DMS114 treated with DMSO at 0.1 percent for 48 hours (cell line): ENCODE results near the gene PRODH2.

ENCODE experiments used
- DNase-seq: peaks from one replicate; lab custom pipeline; 2025; ENCODE audit not compliant: unreplicated experiment; lab: John Stamatoyannopoulos, UW

Gene PRODH2, protein sequence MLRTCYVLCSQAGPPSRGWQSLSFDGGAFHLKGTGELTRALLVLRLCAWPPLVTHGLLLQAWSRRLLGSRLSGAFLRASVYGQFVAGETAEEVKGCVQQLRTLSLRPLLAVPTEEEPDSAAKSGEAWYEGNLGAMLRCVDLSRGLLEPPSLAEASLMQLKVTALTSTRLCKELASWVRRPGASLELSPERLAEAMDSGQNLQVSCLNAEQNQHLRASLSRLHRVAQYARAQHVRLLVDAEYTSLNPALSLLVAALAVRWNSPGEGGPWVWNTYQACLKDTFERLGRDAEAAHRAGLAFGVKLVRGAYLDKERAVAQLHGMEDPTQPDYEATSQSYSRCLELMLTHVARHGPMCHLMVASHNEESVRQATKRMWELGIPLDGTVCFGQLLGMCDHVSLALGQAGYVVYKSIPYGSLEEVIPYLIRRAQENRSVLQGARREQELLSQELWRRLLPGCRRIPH

DNA sequence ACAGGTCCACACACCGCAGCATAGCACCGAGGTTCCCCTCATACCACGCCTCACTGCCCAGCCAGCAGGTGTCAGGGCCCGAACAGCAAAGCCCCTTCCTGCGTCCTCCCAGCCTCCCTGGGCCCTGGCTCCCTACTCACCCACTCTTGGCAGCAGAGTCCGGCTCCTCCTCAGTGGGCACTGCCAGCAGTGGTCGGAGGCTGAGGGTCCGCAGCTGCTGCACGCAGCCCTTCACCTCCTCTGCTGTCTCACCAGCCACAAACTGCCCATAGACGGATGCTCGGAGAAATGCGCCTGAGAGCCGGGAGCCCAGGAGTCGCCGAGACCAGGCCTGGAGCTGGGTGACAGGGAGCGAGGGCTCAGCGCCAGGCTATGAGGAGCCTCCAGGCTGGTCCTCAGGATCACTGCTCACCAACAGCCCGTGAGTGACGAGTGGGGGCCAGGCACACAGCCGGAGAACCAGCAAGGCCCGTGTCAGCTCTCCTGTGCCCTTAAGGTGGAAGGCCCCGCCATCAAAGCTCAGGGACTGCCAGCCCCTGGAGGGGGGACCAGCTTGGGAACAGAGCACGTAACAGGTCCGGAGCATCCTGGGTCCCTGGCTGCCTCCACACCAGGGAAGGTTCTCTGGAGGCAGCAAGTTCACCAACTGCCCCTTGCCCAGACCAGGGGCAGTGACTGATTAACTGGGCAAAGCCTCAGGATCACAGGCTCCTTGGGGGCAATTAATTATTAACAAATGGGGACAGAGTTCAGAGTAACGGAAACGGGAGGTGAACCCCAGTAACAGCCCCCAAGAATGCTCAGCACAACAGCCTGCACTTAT is at the start of gene PRODH2:
Gene PRODH2, minus strand, starts transcription at position 626 of the 823 bp plus-strand sequence. Its CDS starts 40 bp downstream, at position 586.
- no peak for DNase-seq

DNA sequence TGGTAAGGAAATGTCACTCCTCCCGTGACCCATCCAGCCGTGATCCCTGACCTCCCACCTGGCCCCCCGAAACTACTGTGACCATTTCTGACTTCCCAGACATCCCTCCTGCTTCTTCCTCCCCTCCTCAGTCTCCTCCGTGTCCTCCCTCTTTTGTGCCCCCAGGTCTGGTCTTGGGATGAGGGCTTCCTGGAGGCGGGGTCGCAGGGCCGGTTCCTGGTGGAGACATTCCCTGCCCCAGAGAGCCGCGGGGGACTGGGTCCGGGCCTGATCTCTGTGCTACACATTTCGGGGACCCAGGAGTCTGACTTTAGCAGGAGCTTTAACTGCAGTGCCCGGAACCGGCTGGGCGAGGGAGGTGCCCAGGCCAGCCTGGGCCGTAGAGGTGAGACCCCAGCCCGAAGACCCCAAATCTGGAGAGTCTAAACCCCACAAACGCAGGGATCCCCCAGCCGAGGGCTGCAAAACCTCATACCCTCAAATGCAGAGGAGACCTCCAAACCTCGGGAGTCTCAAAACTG is 49.1 kb upstream of the PRODH2 start:
- DNase-seq = no peak

DNA sequence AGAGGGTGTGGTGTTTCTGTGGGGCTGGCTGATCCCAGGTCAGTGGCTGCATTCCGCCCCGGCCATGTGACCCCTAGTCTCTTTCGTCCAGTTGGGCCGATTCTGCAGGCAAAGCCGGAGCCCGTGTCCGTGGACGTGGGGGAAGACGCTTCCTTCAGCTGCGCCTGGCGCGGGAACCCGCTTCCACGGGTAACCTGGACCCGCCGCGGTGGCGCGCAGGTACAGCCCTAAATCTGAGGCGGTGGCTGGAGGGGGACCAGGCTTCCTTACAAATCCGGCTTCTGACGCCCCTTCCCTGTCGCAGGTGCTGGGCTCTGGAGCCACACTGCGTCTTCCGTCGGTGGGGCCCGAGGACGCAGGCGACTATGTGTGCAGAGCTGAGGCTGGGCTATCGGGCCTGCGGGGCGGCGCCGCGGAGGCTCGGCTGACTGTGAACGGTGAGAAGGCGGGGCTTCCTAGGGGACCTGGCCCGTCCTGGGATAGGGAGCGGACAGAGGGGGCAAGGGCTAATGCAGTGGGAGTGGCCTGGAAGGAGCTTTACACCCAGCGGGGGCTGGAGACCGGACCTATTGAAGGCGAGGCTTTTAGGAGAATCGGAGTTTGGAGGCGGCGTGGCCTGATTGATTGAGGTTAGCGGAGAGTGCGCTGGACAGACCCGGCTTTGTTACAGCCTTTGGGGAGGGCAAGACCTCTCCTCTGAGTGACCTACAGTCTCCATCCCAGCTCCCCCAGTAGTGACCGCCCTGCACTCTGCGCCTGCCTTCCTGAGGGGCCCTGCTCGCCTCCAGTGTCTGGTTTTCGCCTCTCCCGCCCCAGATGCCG is 48.4 kb upstream of the PRODH2 start:
- no peak for DNase-seq

DNA sequence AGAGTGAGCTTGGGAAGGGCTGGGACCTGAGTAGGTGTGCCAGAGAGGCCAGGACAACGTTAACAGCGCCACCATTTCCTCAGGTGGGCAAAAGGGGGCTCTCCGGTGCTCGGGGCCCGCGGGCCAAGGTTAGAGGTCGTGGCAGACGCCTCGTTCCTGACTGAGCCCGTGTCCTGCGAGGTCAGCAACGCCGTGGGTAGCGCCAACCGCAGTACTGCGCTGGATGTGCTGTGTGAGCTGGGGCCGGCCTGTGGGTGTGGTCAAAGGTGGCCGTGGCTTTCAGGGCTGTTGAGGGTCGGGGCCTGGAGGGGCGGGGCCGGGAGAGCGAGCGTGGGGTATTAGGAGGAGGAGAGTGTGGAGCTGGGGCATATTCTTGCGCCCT is 47.8 kb upstream of the PRODH2 start:
- DNase-seq = no peak

DNA sequence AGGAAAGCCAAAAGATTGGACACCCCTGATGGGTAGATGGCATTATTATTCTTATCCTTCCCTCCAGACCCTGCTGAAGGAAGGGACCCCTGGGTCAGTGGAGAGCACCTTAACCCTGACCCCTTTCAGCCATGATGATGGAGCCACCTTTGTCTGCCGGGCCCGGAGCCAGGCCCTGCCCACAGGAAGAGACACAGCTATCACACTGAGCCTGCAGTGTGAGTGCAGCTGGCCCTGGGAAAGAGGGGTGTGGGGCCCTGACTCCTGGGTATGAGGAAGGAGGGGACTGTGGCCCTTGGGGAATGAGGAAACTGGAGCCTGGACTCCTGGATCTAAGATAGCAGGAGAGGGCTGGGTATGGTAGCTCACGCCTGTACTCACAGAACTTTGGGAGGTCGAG is 46.8 kb upstream of the PRODH2 start:
- DNase-seq = no peak

DNA sequence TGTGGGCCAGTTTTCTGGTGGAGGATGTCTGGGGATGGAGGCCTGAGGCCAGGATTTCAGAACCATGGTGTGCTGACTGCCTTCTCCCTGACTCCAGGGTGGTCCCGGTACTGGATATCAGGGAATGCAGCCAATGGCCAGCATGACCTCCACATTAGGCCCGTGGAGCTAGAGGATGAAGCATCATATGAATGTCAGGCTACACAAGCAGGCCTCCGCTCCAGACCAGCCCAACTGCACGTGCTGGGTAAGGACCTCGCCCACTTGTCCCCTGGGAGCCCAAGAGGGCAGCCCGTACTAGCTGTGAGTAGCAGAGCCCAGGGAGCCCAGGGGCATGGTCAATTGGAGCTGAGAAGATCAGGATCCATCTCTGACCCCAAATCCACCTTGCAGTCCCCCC is 45.7 kb upstream of the PRODH2 start:
- DNase-seq = no peak

DNA sequence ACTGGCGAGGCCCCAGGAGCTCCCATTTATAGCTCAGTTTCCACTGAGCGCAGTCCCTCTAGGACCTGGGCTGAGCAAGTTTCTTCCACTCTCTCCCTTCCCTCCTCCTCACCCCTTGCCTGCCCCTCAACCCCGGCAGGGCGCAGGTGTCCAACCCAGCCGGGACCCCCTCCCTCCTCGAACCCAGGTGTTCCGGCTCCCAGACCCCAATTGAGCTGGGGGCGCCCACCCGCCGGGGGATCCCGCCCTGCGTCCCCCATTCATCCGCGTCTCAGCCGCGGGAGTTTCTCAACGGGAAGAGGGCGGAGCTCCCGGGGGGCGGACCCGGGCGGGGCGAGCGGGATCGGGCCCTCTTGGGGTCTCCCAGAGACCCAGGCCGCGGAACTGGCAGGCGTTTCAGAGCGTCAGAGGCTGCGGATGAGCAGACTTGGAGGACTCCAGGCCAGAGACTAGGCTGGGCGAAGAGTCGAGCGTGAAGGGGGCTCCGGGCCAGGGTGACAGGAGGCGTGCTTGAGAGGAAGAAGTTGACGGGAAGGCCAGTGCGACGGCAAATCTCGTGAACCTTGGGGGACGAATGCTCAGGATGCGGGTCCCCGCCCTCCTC is 44.0 kb upstream of the PRODH2 start, which contains the start of gene KIRREL2:
Gene KIRREL2, plus strand, starts transcription at position 366 of the 604 bp plus-strand sequence. Its CDS starts 209 bp downstream, at position 575.
- DNase-seq = peak; percentile 49

DNA sequence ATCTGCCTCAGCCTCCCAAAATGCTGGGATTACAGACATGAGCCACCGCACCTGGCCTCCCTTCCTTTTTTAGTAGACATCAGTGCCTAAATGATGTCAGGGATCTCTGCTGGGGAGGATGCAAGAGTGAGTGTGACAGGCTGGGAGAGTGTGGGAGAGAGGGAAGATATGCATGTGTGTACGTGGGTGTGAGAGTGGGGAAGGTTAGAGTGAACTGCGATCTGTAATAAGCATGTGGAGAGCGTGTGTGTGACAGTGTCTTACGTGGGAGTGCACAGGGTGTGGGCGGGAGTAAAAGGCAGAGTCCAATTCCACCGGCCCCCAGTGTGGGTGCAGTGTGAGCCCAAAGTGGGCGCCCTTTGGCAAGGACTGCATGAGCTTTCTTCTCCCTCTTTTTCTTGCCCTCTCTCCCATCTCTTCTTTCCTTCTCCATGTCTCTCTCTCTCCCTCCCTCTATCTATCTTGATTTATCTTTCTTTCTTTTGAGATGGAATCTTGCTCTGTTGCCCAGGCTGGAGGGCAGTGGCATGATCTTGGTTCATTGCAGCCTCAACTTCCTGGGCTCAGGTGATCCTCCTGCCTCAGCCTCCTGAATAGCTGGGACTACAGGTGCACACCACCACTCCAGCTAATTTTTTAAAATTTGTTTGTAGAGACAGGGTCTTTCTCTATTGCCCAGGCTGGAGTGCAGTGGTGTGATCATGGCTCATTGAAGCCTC is 40.6 kb upstream of the PRODH2 start:
- no peak for DNase-seq

DNA sequence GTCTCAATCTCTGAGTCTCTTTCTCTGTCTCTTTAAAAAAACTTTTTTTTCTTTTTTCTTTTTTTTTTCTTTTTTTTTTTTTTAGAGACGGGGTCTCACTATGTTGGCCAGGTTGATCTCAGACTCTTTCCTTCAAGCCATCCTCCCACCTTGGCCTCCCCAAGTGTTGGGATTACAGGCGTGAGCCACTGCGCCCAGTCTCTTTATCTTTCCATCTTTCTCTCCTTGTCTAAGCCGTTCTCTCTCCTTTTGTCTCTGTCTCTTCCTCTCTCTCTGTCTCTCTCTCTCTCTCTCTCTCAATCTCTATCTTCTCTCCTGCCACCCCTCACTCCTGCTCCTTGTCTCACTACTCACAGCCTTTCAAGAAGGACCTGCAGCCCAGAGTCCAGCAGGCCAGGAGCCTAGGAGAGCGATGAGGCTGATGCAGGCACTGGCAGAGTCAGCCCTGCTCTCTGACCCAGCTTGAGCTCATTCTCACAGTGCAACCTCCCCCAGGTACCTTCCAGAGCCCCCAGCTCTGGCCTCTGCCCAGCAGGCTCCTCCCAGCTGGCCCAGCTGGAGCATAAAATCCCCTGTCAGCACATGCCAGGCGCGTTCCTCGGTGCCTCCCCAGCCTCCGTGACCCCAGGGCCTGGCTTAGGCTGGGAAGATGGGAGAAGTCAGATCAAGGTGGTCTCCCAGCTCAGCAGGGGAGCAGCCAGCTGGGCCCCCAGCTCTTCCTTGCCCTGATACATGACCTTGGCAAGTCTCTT is 39.6 kb upstream of the PRODH2 start, which contains the start of gene NPHS1:
Gene NPHS1, minus strand, starts transcription at position 476 of the 752 bp plus-strand sequence. CDS start 667 bp downstream, outside the sequence.
- DNase-seq = no peak

DNA sequence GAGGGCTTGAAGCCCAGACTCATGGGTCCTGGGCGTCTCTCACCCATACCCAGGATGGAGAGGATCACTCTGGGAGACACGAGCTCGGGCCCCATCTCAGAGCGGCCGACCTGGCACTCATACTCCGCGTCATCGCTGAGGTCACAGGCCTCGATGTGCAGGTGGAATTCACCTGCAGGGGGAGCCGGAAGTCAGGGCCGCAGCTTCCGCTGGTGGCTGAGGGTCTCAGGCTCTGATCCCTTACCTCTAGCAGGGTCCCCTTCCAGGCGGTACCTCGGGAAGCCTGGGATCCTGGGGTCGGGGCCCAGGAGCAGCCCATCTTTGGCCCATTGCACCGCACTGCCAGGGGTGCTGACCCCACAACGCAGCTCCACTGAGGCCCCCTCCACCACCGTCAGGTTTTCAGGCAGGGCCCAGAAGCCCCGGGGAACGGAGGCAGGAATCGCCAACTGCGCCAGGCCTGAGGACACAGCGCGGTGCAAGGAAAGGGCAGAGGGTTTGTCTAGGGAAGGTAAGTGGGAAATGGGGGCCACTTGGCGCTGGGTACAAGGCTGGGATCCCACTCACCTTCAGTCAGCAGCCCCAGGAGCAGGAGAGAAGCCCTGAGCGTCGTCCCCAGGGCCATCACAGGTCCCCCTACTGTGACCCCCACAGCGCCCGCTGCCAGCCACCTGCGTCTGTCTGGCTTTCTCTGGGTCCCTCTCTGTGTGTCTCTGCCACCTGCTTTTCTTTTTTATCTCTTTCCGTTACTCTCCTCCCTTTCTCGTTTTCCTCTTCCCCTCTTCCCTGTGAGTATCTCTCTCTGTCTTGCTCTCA is 38.8 kb upstream of the PRODH2 start:
- DNase-seq = no peak

DNA sequence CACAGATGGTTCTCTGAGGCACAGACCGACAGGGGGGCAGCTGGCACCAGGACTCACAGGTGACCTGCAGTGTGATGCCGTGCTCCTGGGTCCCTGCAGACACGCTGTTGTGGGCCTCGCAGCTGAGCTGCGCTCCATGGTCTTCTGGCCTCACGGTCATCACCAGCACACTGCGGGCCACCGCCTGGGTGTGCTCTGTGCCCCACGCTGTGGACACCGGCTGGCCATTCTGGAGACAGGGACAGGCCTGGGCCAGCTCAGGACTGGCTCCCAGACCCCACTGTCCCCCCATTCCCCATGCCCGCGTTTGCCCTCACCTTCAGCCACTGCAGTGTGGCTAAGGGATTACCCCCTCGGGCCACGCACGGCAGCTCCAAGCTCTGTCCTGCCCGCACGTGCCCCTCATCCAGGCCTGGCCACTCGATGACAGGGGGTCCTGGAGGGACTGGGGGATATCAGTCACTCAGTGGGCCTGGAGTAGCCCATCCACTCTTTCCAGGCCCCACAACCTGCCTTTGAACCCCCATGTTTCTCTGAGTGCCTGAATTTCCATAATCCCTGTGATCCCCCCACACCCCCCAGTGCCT is 36.4 kb upstream of the PRODH2 start:
- DNase-seq = no peak

DNA sequence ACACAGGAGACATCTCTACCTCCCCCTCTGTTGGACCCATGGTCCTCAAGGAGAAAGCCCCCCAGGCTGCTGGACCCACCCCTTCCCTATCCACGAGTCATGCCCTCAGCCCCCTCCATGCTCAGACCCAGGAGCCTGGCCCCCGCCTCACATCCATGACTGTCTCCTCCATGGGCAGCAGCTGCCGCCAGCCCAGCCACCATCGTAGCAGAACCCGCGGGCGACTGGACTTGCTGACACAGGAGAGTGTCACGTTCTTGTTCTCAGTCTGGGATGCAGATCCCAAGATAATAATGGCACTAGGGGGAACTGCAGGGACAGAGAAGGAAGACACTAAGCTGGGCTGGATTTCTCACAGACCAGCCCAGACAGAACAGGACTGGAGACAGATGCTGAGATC is 35.8 kb upstream of the PRODH2 start:
- no peak for DNase-seq

DNA sequence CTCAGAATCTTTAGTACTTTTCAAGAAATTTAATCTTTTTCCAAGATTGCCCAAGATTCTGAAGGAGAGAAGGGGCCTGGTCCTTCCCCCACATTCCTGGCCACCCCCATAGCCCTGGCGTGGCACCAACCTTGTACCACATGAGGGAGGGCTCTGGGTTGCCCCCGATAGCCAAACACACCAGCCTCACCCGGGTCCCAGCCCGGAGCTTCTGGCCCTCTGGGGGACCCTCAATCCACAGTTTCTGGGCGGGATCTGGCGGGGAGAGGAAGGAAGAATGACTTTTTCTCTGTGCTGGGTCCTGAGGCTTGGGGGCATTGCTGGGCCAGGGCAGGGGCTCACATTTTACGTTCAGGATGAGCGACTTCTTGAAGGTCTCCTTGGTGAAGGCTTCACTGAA is 35.3 kb upstream of the PRODH2 start:
- no peak for DNase-seq

DNA sequence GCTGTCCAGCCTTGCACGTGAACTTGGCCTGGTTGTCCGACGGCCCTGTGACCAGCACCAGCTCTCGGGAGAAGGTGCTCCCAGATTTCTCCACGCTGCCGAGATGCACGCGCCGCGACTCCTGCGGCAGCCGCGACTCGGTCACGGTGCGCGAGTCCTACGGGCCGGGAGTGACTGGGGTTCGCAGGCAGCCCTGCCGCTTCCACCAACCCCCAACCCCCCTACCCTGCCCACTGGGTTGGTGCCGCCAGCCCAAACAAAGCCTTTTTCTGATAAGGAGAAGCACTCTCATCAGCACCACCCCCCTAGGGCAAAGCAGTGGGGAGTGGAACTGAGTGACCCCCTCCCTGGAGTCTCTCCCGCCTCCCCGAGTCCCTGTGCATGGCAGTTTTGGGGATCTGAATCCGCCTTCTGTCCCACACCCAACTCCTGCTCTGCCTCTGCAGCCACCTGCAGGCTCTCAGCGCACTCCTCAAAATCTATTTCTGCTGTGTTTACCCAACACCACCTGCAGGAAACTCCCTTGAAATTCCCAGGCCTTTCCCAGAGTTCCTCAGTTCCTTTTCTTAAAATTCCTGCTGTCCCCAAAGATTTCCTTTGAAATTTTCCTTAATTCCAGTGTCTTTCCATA is 33.5 kb upstream of the PRODH2 start:
- DNase-seq = no peak

DNA sequence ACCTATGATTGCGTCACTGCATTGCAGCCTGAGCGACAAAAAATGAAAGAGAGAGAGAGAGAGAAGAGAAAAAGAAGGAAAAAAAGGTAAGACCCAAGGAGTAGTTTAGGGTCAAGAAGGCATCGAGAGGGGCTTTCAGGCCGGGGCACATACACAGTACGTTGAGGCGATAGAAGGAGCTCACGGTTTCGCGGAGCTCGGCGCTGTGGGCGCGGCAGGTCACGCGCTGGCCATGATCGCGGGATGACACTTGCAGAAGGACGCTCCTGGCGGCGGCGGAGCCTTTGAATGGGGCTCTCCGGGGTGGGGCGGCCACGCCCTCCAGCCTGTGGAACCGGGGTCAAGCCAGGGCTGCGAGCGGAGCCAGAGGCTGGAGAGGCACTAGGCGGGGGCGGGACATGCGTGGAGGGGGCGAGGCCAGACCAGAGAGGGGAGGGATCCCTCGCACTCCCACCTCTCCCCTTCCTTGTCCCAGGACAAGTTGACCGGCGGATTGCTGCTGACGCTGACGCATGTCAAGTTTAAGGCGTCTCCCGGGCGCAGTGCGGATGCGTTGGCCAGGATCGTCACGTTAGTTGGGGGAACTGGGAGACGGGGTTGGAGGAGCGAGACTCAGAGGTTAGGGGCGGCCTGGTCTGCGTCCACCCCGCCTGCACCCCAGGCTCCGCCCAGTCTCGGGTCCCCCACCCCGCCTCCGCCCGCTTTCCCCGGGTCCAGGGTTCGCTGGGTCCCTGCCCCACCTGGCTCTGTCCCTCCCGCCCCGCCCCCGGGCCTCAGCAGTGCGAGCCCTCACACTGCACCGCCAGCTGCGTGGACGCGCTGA is 32.8 kb upstream of the PRODH2 start:
- DNase-seq = peak; percentile 30

DNA sequence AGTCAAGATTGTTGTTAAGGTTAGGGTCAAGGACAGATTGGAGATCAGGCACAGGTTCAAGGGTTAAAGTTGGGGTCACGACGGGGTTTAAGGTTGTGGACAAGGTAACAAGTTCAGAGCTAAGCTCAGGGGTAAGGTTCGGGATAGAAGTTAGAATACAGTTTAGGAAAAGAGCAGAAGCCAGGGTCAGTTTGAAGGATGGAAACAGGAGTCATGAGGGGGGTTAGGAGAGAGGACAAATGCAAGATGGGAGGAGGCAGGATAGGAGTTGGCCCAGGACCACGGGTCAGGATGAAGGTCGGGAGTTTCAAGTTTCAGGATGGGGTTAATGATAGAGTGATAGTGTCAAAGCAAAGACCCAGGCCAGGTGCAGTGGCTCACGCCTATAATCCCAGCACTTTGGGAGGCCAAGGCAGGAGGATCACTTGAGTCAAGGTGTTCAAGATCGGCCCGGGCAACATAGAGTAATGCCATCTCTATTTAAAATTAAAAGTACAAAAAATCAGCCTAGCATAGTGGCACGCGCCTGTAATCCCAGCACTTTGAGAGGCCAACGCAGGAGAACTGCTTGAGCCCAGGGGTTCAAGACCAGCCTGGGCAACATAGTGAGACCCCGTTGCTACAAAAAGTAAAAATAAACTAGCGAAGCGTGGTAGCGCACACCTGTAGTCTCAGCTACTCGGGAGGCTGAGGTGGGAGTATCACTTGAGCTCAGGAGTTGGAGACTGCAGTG is 32.0 kb upstream of the PRODH2 start:
- DNase-seq = no peak
